Endodermal cell (in vitro differentiated cells): ENCODE data around the gene STARD8. TPM values are rescaled to one million over a fixed set of nuclear protein-coding genes. Genes with fewer than 3 reads are reported as not detected.

Experiments used
- DNase-seq: peaks from one replicate; pipeline ENCODE4 v3.0.0-alpha.2; 2017
- H3K27ac ChIP-seq: 2 replicates; pipeline ENCODE4 v1.5.1; 2013; ENCODE audit warnings: mild to moderate bottlenecking, low read depth, low read length, moderate library complexity
- H3K27me3 ChIP-seq: 2 replicates; pipeline ENCODE4 v1.6.1; 2013; ENCODE audit warnings: mild to moderate bottlenecking, low read length, moderate library complexity; ENCODE audit not compliant: insufficient read depth, control insufficient read depth, poor library complexity, severe bottlenecking
- H3K36me3 ChIP-seq: 2 replicates; pipeline ENCODE4 v1.7.0; 2013; ENCODE audit warnings: mild to moderate bottlenecking, low read length, moderate library complexity; ENCODE audit not compliant: control insufficient read depth, insufficient read depth
- H3K4me1 ChIP-seq: one replicate; pipeline ENCODE4 v1.7.0; 2013; ENCODE audit warnings: low read length; ENCODE audit not compliant: control insufficient read depth, insufficient read depth
- H3K4me3 ChIP-seq: 2 replicates; pipeline ENCODE4 v1.5.1; 2013; ENCODE audit warnings: mild to moderate bottlenecking, low read length, moderate library complexity
- H3K9ac ChIP-seq: 2 replicates; pipeline ENCODE4 v1.6.1; 2013; ENCODE audit warnings: mild to moderate bottlenecking, low read length, moderate library complexity; ENCODE audit not compliant: poor library complexity, severe bottlenecking; ENCODE audit errors: extremely low read depth
- H3K9me3 ChIP-seq: 2 replicates; pipeline ENCODE4 v1.6.1; 2013; ENCODE audit warnings: mild to moderate bottlenecking, low read length, moderate library complexity; ENCODE audit not compliant: control insufficient read depth
- H3K27ac Mint-ChIP-seq: 2 replicates; pipeline ENCODE4 v1.8.0; 2020; ENCODE audit warnings: mixed read lengths
- H3K27me3 Mint-ChIP-seq: 2 replicates; pipeline ENCODE4 v1.8.0; 2021; ENCODE audit warnings: mild to moderate bottlenecking, mixed read lengths; ENCODE audit not compliant: insufficient read depth
- H3K36me3 Mint-ChIP-seq: 2 replicates; pipeline ENCODE4 v1.8.0; 2020; ENCODE audit warnings: low read depth, mixed read lengths
- H3K4me1 Mint-ChIP-seq: 2 replicates; pipeline ENCODE4 v1.8.0; 2020; ENCODE audit warnings: mixed read lengths
- H3K4me3 Mint-ChIP-seq: 2 replicates; pipeline ENCODE4 v1.8.0; 2020; ENCODE audit warnings: mild to moderate bottlenecking, moderate library complexity, mixed read lengths
- H3K9me3 Mint-ChIP-seq: 2 replicates; pipeline ENCODE4 v1.8.0; 2020; ENCODE audit warnings: mild to moderate bottlenecking, mixed read lengths
- CTCF ChIP-seq: fragments of 200-600 bp; sonication (generic); conservative IDR thresholded peaks from 2 replicates; pipeline ENCODE4 v1.5.0; 2021; ENCODE audit warnings: antibody characterized with exemption, mild to moderate bottlenecking
- WGBS, 2 experiments: methylation state at CpG; one replicate each; pipeline versions ENCODE4 v1.1.5 to v1.1.7; 2013; ENCODE audit warnings: missing lambda C conversion rate in 2 of 2, mixed read lengths in 1 of 2; ENCODE audit not compliant: insufficient coverage in 1 of 2, insufficient read length in 1 of 2; 5-methylcytosine and 5-hydroxymethylcytosine counted together
- total RNA-seq, 2 donors: library from RNA; stranded (reverse); fragmentation: NEBNext Ultra II Directional in 1 of 2; extraction: Animal tissue kit (Norgen Biotek cat#: 25700) in 1 of 2; gene quantifications; 2 replicates in 1 of 2; 3 replicates in 1 of 2; pipeline ENCODE4 v1.2.1, GENCODE V29; 2021

STARD8 gene
- total RNA-seq, 2 donors from 2014 or later: 1.5 to 1.8 TPM

- H3K4me1 ChIP-seq: no peaks in the 10 kb centered on the region
- Mint-ChIP-seq H3K36me3 (no peaks in the 10 kb centered on the region), H3K4me1 (peaks cover 4% of the 10 kb centered on the region), H3K27ac (no peak overlapping the region), H3K9me3 (peaks cover 64% of the 10 kb centered on the region), H3K27me3 (peaks cover 2% of the 10 kb centered on the region), H3K4me3 (no peak overlapping the region)
- H3K4me3 ChIP-seq: no peak overlapping the region
- H3K9ac ChIP-seq: no peak overlapping the region
- H3K27ac ChIP-seq: no peak overlapping the region
- no peaks in the 10 kb centered on the region for H3K36me3 ChIP-seq
- H3K9me3 ChIP-seq: no peaks in the 10 kb centered on the region
- peak; percentile 46 for DNase-seq
- 58 to 72% methylated on average over 2 to 3 of the region's 5 CpGs for WGBS, 2 experiments
- no peak for TF ChIP-seq CTCF
- no peaks in the 10 kb centered on the region for H3K27me3 ChIP-seq
Measured at GRCh38 chrX:68746988-68747387, 99.5 kb downstream of the STARD8 start.

- WGBS, 2 experiments: 95% methylated on average over 5 of the region's 7 CpGs; no CpG with 5 or more reads in 1 of the 2 experiments
- no peak overlapping the region for H3K27ac Mint-ChIP-seq
Measured at GRCh38 chrX:68748030-68748429, 100.6 kb downstream of the STARD8 start.

GRCh38 chrX:68749426-68749825 is 102.0 kb downstream of the STARD8 start:
- no peak for TF ChIP-seq CTCF
- H3K27me3 ChIP-seq: no peaks in the 10 kb centered on the region
- H3K36me3 Mint-ChIP-seq: no peaks in the 10 kb centered on the region
- no peak overlapping the region for H3K4me3 Mint-ChIP-seq
- H3K27ac Mint-ChIP-seq: no peak overlapping the region
- no peak overlapping the region for H3K27ac ChIP-seq
- peaks cover 2% of the 10 kb centered on the region for H3K27me3 Mint-ChIP-seq
- DNase-seq: no peak
- H3K4me3 ChIP-seq: no peak overlapping the region
- H3K4me1 ChIP-seq: no peaks in the 10 kb centered on the region
- H3K9me3 ChIP-seq: no peaks in the 10 kb centered on the region
- H3K4me1 Mint-ChIP-seq: no peaks in the 10 kb centered on the region
- WGBS, 2 experiments: 89% methylated on average over 3 of the region's 3 CpGs; no CpG with 5 or more reads in 1 of the 2 experiments
- H3K9ac ChIP-seq: no peak overlapping the region
- peaks cover 67% of the 10 kb centered on the region for H3K9me3 Mint-ChIP-seq
- no peaks in the 10 kb centered on the region for H3K36me3 ChIP-seq

More at GRCh38 chrX:68748030-68748429, 100.6 kb downstream of the STARD8 start:
- TF ChIP-seq CTCF: no peak
- no peak overlapping the region for H3K27ac ChIP-seq
- H3K4me1 ChIP-seq: no peaks in the 10 kb centered on the region
- H3K4me3 ChIP-seq: no peak overlapping the region
- Mint-ChIP-seq H3K9me3 (peaks cover 68% of the 10 kb centered on the region), H3K4me1 (peaks cover 4% of the 10 kb centered on the region), H3K4me3 (no peak overlapping the region), H3K27me3 (peaks cover 2% of the 10 kb centered on the region), H3K36me3 (no peaks in the 10 kb centered on the region)
- no peaks in the 10 kb centered on the region for H3K36me3 ChIP-seq
- no peak overlapping the region for H3K9ac ChIP-seq
- H3K27me3 ChIP-seq: no peaks in the 10 kb centered on the region
- DNase-seq: no peak
- H3K9me3 ChIP-seq: no peaks in the 10 kb centered on the region
